ENCODE data around the gene IL33.

DNA sequence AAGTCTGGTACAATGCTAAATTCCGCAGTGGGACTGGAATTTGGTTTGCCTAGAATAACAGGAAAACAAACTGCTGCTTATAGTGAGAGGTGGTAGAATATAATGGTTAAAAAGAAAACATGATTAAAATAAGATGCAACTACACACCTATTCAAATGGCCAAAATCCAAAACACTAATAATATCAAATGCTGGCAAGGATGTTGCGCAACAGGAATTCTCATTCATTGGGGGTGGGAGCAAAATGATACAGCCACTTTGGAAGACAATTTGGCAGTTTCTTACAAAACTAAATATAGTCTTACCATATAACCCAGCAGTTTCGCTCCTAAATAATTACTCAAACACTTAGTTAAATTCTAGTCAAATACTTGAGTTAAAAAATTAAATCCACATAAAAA lies 61.8 kb downstream of the IL33 start:
- TF ChIP-seq, protein P1, sequence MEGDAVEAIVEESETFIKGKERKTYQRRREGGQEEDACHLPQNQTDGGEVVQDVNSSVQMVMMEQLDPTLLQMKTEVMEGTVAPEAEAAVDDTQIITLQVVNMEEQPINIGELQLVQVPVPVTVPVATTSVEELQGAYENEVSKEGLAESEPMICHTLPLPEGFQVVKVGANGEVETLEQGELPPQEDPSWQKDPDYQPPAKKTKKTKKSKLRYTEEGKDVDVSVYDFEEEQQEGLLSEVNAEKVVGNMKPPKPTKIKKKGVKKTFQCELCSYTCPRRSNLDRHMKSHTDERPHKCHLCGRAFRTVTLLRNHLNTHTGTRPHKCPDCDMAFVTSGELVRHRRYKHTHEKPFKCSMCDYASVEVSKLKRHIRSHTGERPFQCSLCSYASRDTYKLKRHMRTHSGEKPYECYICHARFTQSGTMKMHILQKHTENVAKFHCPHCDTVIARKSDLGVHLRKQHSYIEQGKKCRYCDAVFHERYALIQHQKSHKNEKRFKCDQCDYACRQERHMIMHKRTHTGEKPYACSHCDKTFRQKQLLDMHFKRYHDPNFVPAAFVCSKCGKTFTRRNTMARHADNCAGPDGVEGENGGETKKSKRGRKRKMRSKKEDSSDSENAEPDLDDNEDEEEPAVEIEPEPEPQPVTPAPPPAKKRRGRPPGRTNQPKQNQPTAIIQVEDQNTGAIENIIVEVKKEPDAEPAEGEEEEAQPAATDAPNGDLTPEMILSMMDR (IDR thresholded peaks at IDR 0.05; ENCODE audit: poor library complexity, severe bottlenecking) = no peak
- TF ChIP-seq EP300 (conservative IDR thresholded peaks at IDR 0.05; ENCODE audit: poor library complexity, severe bottlenecking) = no peak
